ENCODE data around the gene DGCR8. TPM values are rescaled to one million over a fixed set of nuclear protein-coding genes. Genes with fewer than 3 reads are reported as not detected.
A peak's percentile ranks its signal among the peaks of the same experiment; 100 is the strongest.

DGCR8 gene
- total and polyA plus RNA-seq, 2 experiments from 2014 or later = 14.0 to 28.7 TPM

DNA sequence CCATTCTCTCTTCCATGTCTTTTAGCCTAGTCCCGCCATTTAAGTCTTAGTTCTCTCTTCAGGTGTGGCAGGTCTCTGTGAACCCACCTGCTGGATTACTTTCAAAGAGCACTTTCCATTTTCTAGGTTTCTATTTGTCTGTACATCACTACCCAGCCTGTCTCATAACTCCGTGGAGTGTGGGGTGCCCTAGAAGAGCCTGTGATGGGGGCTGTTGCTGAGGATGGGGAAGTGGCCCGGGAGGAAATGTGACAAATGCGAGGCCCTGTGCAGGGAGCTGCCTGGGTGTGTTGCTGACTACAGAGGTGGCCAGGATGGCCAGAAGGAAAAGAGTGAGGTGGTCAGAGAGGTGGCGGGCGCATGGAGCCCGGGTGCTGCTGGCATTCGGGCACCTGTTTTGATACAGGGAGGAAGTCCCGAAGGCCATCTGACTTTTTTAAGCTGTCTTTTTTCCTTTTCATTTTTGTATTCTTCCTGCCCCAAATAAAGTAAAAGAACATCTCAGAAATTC is 10.7 kb downstream of the DGCR8 start:
- H3K9me2 ChIP-seq (ENCODE audit: insufficient read depth) = no peaks in the 10 kb centered on the region
- WGBS, 2 experiments (ENCODE audit: low coverage in 1 of 2, low lambda C conversion rate in 2 of 2, missing lambda C conversion rate in 2 of 2) = 90 to 94% methylated on average over 9 of the region's 9 CpGs
- TF ChIP-seq EZH2 (IDR thresholded peaks at IDR 0.05; ENCODE audit: insufficient read depth, poor library complexity, severe bottlenecking) = no peak
- TF ChIP-seq EZH2phosphoT487 (IDR thresholded peaks at IDR 0.05; ENCODE audit: insufficient read depth, low read depth) = no peak

DNA sequence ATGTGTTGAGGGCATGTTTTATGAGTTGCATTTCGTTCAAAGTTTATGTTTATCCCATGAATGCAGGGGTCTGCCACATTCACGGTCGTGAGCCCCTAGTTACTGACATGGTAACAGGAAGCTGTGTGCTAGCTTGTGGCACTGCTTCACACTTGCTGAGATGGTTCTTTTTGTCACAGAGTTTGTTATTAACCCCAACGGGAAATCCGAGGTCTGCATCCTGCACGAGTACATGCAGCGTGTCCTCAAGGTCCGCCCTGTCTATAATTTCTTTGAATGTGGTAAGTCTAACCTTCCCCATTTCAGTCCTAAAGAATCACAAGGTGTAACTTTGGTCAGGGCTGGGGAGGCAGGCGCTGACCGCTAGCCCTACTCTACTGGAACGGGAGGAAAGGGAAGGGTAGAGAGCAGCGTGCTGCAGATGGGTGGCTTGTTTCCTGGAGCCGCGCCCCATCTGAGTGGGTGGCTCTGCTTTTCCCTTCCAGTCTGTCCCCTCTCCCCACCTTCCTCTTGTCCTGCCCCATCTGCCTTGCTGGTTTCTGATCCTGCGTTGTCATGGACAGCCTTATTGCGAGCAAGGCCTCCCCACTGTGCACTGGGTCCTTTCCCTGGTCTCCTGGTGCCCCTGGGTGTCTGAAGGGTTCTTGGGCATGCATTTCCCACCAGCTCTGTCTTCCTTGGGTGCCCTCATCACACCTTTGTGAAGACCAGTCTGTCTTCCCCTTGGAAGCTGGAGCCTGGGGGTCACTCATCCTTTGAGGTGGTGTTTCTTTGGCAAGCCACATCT is 11.8 kb downstream of the DGCR8 start:
- peaks cover 86% of the 10 kb centered on the region for H3K79me2 ChIP-seq (ENCODE audit: insufficient read depth)
- H3K4me1 ChIP-seq (ENCODE audit: insufficient read depth) = peaks cover 9% of the 10 kb centered on the region
- peaks cover 61% of the 10 kb centered on the region for H3K36me3 ChIP-seq (ENCODE audit: low read depth)
- DNase-seq = no peak
- H3K9ac ChIP-seq = no peak overlapping the region
- no peaks in the 10 kb centered on the region for H3K9me2 ChIP-seq (ENCODE audit: insufficient read depth)
- no peak overlapping the region for H3K4me3 ChIP-seq
- no peaks in the 10 kb centered on the region for H3K9me3 ChIP-seq (ENCODE audit: low read depth)
- TF ChIP-seq EZH2 (IDR thresholded peaks at IDR 0.05; ENCODE audit: insufficient read depth, poor library complexity, severe bottlenecking) = no peak
- TF ChIP-seq EZH2phosphoT487 (IDR thresholded peaks at IDR 0.05; ENCODE audit: insufficient read depth, low read depth) = no peak
- H4K20me1 ChIP-seq (ENCODE audit: insufficient read depth) = no peaks in the 10 kb centered on the region; the same call in 1 of the 2 replicates
- H3K4me2 ChIP-seq (ENCODE audit: unreplicated experiment) = no peak overlapping the region
- H2AFZ ChIP-seq = no peak overlapping the region
- in situ Hi-C loops (cut with MboI) = no loop called here
- 93 to 96% methylated on average over 16 of the region's 16 CpGs for WGBS, 2 experiments (ENCODE audit: low coverage in 1 of 2, low lambda C conversion rate in 2 of 2, missing lambda C conversion rate in 2 of 2)
- no peaks in the 10 kb centered on the region for H3K27me3 ChIP-seq (replicated peaks; ENCODE audit: insufficient read depth)
- H3K27ac ChIP-seq = no peak overlapping the region
- peaks cover 10% of the 10 kb centered on the region for H3F3A ChIP-seq (ENCODE audit: insufficient read depth)

More for the DNA sequence above, 10.7 kb downstream of the DGCR8 start:
- Histone ChIP-seq H3K79me2 (ENCODE audit: insufficient read depth) (peaks cover 86% of the 10 kb centered on the region), H3F3A (ENCODE audit: insufficient read depth) (peaks cover 5% of the 10 kb centered on the region; the same call in 1 of the 2 replicates), H2AFZ (no peak overlapping the region), H3K9ac (peak overlapping the region; percentile 26; the same call in 1 of the 2 replicates), H3K27ac (peak overlapping the region; percentile 68; the same call in 1 of the 2 replicates), H3K36me3 (ENCODE audit: low read depth) (peaks cover 50% of the 10 kb centered on the region), H3K4me3 (no peak overlapping the region), H3K27me3 (replicated peaks; ENCODE audit: insufficient read depth) (no peaks in the 10 kb centered on the region), H3K9me3 (ENCODE audit: low read depth) (no peaks in the 10 kb centered on the region), H4K20me1 (ENCODE audit: insufficient read depth) (no peaks in the 10 kb centered on the region; the same call in 1 of the 2 replicates), H3K4me1 (ENCODE audit: insufficient read depth) (peaks cover 9% of the 10 kb centered on the region), H3K4me2 (ENCODE audit: unreplicated experiment) (no peak overlapping the region)
- in situ Hi-C loops (cut with MboI) = no loop called here
- DNase-seq = no peak

DNA sequence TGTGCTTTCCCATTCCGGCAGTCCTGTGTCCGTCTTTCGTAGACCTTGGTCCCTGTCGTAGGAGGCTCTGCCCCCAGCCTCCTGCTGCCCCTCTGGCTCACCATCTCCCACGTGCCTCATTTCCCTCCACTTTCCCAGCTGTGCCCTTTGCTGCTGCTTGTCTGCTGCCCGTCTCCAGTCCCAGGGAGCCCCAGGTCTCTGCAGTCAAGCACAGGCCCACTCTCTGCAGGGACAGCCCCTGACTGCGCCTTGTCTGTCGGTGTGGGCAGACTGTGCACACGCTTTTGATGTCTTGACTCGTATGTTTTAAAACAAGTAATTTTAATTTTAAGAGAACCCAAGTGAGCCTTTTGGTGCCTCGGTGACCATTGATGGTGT is 12.4 kb downstream of the DGCR8 start:
- H3K27ac ChIP-seq = no peak overlapping the region
- no peak overlapping the region for H3K4me2 ChIP-seq (ENCODE audit: unreplicated experiment)
- peaks cover 9% of the 10 kb centered on the region for H3K4me1 ChIP-seq (ENCODE audit: insufficient read depth)
- H3K4me3 ChIP-seq = no peak overlapping the region
- peaks cover 86% of the 10 kb centered on the region for H3K79me2 ChIP-seq (ENCODE audit: insufficient read depth)
- H3K27me3 ChIP-seq (replicated peaks; ENCODE audit: insufficient read depth) = no peaks in the 10 kb centered on the region
- in situ Hi-C loops (cut with MboI) = no loop called here
- no peaks in the 10 kb centered on the region; the same call in 1 of the 2 replicates for H4K20me1 ChIP-seq (ENCODE audit: insufficient read depth)
- H3K9ac ChIP-seq = no peak overlapping the region
- no peaks in the 10 kb centered on the region for H3K9me2 ChIP-seq (ENCODE audit: insufficient read depth)
- no peak overlapping the region for H2AFZ ChIP-seq
- no peak for TF ChIP-seq EZH2 (IDR thresholded peaks at IDR 0.05; ENCODE audit: insufficient read depth, poor library complexity, severe bottlenecking)
- no peak for TF ChIP-seq EZH2phosphoT487 (IDR thresholded peaks at IDR 0.05; ENCODE audit: insufficient read depth, low read depth)
- H3K36me3 ChIP-seq (ENCODE audit: low read depth) = peaks cover 67% of the 10 kb centered on the region
- no peaks in the 10 kb centered on the region for H3K9me3 ChIP-seq (ENCODE audit: low read depth)
- WGBS, 2 experiments (ENCODE audit: low coverage in 1 of 2, low lambda C conversion rate in 2 of 2, missing lambda C conversion rate in 2 of 2) = 87 to 90% methylated on average over 11 of the region's 11 CpGs
- peaks cover 14% of the 10 kb centered on the region for H3F3A ChIP-seq (ENCODE audit: insufficient read depth)
- no peak for DNase-seq

DNA sequence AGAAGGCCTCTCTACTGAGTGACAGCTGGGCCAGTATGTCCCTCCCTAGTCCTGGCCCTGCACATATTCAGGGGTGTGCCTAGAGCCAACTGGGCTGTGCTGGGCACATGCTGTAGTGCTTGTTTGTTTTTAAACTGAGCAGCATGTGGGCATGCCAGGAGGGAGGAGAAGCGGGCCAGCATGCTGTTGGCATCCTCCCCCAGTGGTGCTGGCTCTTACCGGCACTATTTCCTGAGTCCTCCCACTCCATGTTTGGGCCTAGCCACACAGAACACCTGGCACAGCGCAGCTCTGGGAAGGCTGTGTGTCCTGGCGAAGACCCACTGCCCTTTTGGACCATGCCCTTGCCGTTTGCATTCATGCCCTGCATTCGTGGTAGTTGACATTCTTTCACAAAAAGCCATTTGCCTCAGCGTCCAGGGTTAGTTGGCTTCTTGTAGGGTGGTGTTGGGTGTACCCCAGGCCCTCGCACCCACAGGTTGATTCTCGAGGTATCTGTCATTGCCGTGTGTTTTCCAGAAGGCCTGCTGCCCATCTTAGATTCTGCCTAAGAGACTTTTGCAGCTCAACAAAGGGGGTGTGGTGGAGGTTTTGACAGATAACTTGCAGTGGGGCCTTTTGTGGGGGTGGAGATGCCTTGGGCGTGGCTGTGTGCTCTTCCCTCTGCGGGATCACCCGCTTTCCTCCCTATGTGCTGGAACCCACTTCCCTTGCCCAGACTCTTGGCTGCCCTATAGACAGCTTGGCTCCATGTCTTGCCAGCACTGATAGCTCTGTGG is 13.6 kb downstream of the DGCR8 start:
- in situ Hi-C loops (cut with MboI) = no loop called here
- H3K27ac ChIP-seq = no peak overlapping the region
- H3K4me3 ChIP-seq = no peak overlapping the region
- peaks cover 71% of the 10 kb centered on the region for H3K36me3 ChIP-seq (ENCODE audit: low read depth)
- 97 to 99% methylated on average over 13 of the region's 13 CpGs for WGBS, 2 experiments (ENCODE audit: low coverage in 1 of 2, low lambda C conversion rate in 2 of 2, missing lambda C conversion rate in 2 of 2)
- TF ChIP-seq EZH2 (IDR thresholded peaks at IDR 0.05; ENCODE audit: insufficient read depth, poor library complexity, severe bottlenecking) (no peak), EZH2phosphoT487 (IDR thresholded peaks at IDR 0.05; ENCODE audit: insufficient read depth, low read depth) (no peak)
- H3K4me1 ChIP-seq (ENCODE audit: insufficient read depth) = peaks cover 9% of the 10 kb centered on the region
- no peak for DNase-seq
- H3K9me3 ChIP-seq (ENCODE audit: low read depth) = no peaks in the 10 kb centered on the region
- H3K4me2 ChIP-seq (ENCODE audit: unreplicated experiment) = no peak overlapping the region
- H3K9ac ChIP-seq = no peak overlapping the region
- H3K27me3 ChIP-seq (replicated peaks; ENCODE audit: insufficient read depth) = no peaks in the 10 kb centered on the region
- H2AFZ ChIP-seq = no peak overlapping the region
- no peaks in the 10 kb centered on the region for H3K9me2 ChIP-seq (ENCODE audit: insufficient read depth)
- no peaks in the 10 kb centered on the region; the same call in 1 of the 2 replicates for H4K20me1 ChIP-seq (ENCODE audit: insufficient read depth)
- peaks cover 83% of the 10 kb centered on the region for H3K79me2 ChIP-seq (ENCODE audit: insufficient read depth)
- H3F3A ChIP-seq (ENCODE audit: insufficient read depth) = peaks cover 14% of the 10 kb centered on the region

All from GM23248 (cell line).